Gastroesophageal sphincter (tissue), 4 donors: ENCODE measurements around the gene ID3. TPM values are rescaled to one million over a fixed set of nuclear protein-coding genes. Genes with fewer than 3 reads are reported as not detected.

ENCODE experiments used
- ATAC-seq: fragments of 150-250 bp; one replicate; pipeline ENCODE4 v1.9.1; 2016; ENCODE audit warnings: mild to moderate bottlenecking, moderate library complexity
- H3K27ac ChIP-seq, 4 donors: fragments of 200-600 bp; sonication (generic) in 3 of 4; 1 replicate in 3 of 4; 2 replicates in 1 of 4; pipeline ENCODE4 v1.5.1; 2016 to 2019
- H3K27me3 ChIP-seq: fragments of 200-600 bp; sonication (generic); one replicate; pipeline ENCODE4 v1.5.1; 2019
- H3K36me3 ChIP-seq, 2 donors: fragments of 200-600 bp; sonication (generic); one replicate each; pipeline ENCODE4 v1.5.1; 2019; ENCODE audit warnings: control low read depth in 1 of 2
- H3K4me1 ChIP-seq, 3 donors: fragments of 200-600 bp; sonication (generic); 1 replicate in 2 of 3; 2 replicates in 1 of 3; pipeline ENCODE4 v1.5.1; 2016 to 2019; ENCODE audit warnings: control low read depth in 2 of 3
- H3K4me3 ChIP-seq, 2 donors: fragments of 200-600 bp; sonication (generic); one replicate each; pipeline ENCODE4 v1.5.1; 2019; ENCODE audit warnings: mild to moderate bottlenecking in 1 of 2, moderate library complexity in 1 of 2
- H3K9me3 ChIP-seq, 3 donors: fragments of 200-600 bp; sonication (generic); one replicate each; pipeline ENCODE4 v1.5.1; 2017 to 2019; ENCODE audit warnings: control low read depth in 2 of 3
- CTCF ChIP-seq, 4 experiments: fragments of 200-600 bp in 2 of 4; fragments of 450-650 bp in 2 of 4; sonication (generic) in 1 of 4; IDR thresholded peaks; one replicate each; pipeline ENCODE4 v1.5.1; 2017 to 2019; ENCODE audit warnings: antibody characterized with exemption in 4 of 4, mild to moderate bottlenecking in 2 of 4, moderate library complexity in 2 of 4
- EP300 ChIP-seq: sonication (generic); formaldehyde crosslinking; IDR thresholded peaks from one replicate; pipeline ENCODE4 v1.6.1; 2017; ENCODE audit warnings: antibody characterized with exemption, mild to moderate bottlenecking
- POLR2A ChIP-seq, 2 donors: fragments of 450-650 bp; IDR thresholded peaks; one replicate each; pipeline ENCODE4 v1.6.1; 2017; ENCODE audit warnings: antibody characterized with exemption in 2 of 2, mild to moderate bottlenecking in 2 of 2, moderate library complexity in 1 of 2
- POLR2AphosphoS5 ChIP-seq: sonication (generic); formaldehyde crosslinking; IDR thresholded peaks from one replicate; pipeline ENCODE4 v1.6.1; 2017; ENCODE audit warnings: antibody characterized with exemption
- WGBS, 2 donors: methylation state at CpG; one replicate each; pipeline ENCODE4 v1.1.5; 2018; ENCODE audit warnings: low coverage in 1 of 2; 5-methylcytosine and 5-hydroxymethylcytosine counted together
- total RNA-seq, 4 donors: library from RNA; depleted of rRNA; stranded (reverse); fragments of >200 nt; gene quantifications; one replicate each; pipeline ENCODE4 v1.1.0, GENCODE V29; 2016

Gene ID3
- total RNA-seq, 4 donors from 2014 or later = 144 to 270 (median 221) TPM

GRCh38 chr1:23565776-23566175 is 6.5 kb upstream of the ID3 start:
- TF ChIP-seq POLR2A (IDR thresholded peaks at IDR 0.05) = no peak
- no peak for TF ChIP-seq CTCF (IDR thresholded peaks at IDR 0.05)
- TF ChIP-seq POLR2AphosphoS5 = no peak
- TF ChIP-seq EP300 = no peak
- Histone ChIP-seq H3K27me3 (no peaks in the 10 kb centered on the region), H3K9me3 (no peaks in the 10 kb centered on the region), H3K36me3 (no peaks in the 10 kb centered on the region), H3K27ac (peak overlapping the region in 3 of 4 donors; percentile 46 to 98 (median 96)), H3K4me3 (no peak overlapping the region), H3K4me1 (peaks cover 10 to 83% (median 46%) of the 10 kb centered on the region in 3 donors)
- ATAC-seq = no peak
- 89 to 90% methylated on average over 3 of the region's 3 CpGs for WGBS, 2 donors

GRCh38 chr1:23564529-23565122 is 5.3 kb upstream of the ID3 start:
- WGBS, 2 donors = 35 to 39% methylated on average over 3 to 7 of the region's 10 CpGs
- ATAC-seq = no peak
- H3K27me3 ChIP-seq = no peaks in the 10 kb centered on the region
- no peaks in the 10 kb centered on the region for H3K36me3 ChIP-seq
- TF ChIP-seq CTCF (IDR thresholded peaks at IDR 0.05) = no peak
- TF ChIP-seq POLR2A (IDR thresholded peaks at IDR 0.05) = no peak
- TF ChIP-seq POLR2AphosphoS5 = no peak
- no peak for TF ChIP-seq EP300
- peak overlapping the region; percentile 86 to 98 (median 93) for H3K27ac ChIP-seq
- no peak overlapping the region for H3K4me3 ChIP-seq
- no peaks in the 10 kb centered on the region for H3K9me3 ChIP-seq
- peaks cover 18 to 94% (median 55%) of the 10 kb centered on the region in 3 donors for H3K4me1 ChIP-seq

GRCh38 chr1:23563755-23564374 is 4.6 kb upstream of the ID3 start:
- H3K4me3 ChIP-seq = no peak overlapping the region
- H3K4me1 ChIP-seq = peaks cover 18 to 89% (median 49%) of the 10 kb centered on the region in 3 donors
- WGBS, 2 donors = 67 to 94% methylated on average over 2 to 3 of the region's 3 CpGs
- no peaks in the 10 kb centered on the region for H3K9me3 ChIP-seq
- ATAC-seq = no peak
- TF ChIP-seq POLR2A (IDR thresholded peaks at IDR 0.05) (no peak), CTCF (IDR thresholded peaks at IDR 0.05) (no peak), POLR2AphosphoS5 (no peak), EP300 (no peak)
- no peaks in the 10 kb centered on the region for H3K36me3 ChIP-seq
- H3K27ac ChIP-seq = peak overlapping the region; percentile 86 to 98 (median 93)
- no peaks in the 10 kb centered on the region for H3K27me3 ChIP-seq

GRCh38 chr1:23563003-23563402 is 3.7 kb upstream of the ID3 start:
- Histone ChIP-seq H3K4me1 (peaks cover 18 to 89% (median 48%) of the 10 kb centered on the region in 3 donors), H3K4me3 (peak overlapping the region in 1 of 2 donors; percentile 18), H3K36me3 (peaks cover 0 to 2% of the 10 kb centered on the region in 2 donors), H3K27ac (peak overlapping the region; percentile 86 to 98 (median 93)), H3K9me3 (no peaks in the 10 kb centered on the region), H3K27me3 (no peaks in the 10 kb centered on the region)
- 42 to 72% methylated on average over 5 to 7 of the region's 9 CpGs for WGBS, 2 donors
- no peak for ATAC-seq
- TF ChIP-seq POLR2A (IDR thresholded peaks at IDR 0.05) (no peak), EP300 (no peak), CTCF (IDR thresholded peaks at IDR 0.05) (no peak), POLR2AphosphoS5 (no peak)
